Measurements from ENCODE around the gene TSPAN5.

DNA sequence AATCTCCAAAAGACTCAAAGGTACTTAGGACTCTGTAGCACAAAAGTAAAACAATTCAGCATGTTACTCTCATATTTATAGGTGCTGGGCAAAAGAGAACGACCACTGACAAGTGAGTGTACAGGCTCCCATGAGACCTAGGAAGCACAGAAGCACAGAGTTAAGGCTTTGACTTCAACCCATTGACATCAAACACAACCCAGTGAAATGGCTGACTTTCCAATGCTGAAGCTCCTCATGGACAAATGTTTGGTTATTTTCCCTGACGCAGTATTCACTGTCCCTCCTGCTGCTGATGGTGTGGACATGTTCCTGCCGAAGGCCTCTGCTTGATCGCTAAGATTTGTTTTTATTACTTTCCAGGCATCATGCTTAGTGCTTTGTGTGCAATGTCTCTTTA lies 148.7 kb downstream of the TSPAN5 start:
- TF ChIP-seq PPARA (CRISPR knock-in tag; IDR thresholded peaks at IDR 0.05; ENCODE audit: borderline replicate concordance) (no peak), RARB (CRISPR knock-in tag; IDR thresholded peaks at IDR 0.05) (no peak), BACH2 (CRISPR knock-in tag; IDR thresholded peaks at IDR 0.05; ENCODE audit: borderline replicate concordance) (no peak), ZFP30 (CRISPR knock-in tag; IDR thresholded peaks at IDR 0.05) (no peak), TCF4 (CRISPR knock-in tag; IDR thresholded peaks at IDR 0.05; ENCODE audit: borderline replicate concordance) (no peak), GLIS3 (CRISPR knock-in tag; IDR thresholded peaks at IDR 0.05) (no peak)
- TF ChIP-seq, protein P1, sequence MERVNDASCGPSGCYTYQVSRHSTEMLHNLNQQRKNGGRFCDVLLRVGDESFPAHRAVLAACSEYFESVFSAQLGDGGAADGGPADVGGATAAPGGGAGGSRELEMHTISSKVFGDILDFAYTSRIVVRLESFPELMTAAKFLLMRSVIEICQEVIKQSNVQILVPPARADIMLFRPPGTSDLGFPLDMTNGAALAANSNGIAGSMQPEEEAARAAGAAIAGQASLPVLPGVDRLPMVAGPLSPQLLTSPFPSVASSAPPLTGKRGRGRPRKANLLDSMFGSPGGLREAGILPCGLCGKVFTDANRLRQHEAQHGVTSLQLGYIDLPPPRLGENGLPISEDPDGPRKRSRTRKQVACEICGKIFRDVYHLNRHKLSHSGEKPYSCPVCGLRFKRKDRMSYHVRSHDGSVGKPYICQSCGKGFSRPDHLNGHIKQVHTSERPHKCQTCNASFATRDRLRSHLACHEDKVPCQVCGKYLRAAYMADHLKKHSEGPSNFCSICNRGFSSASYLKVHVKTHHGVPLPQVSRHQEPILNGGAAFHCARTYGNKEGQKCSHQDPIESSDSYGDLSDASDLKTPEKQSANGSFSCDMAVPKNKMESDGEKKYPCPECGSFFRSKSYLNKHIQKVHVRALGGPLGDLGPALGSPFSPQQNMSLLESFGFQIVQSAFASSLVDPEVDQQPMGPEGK (CRISPR knock-in tag; IDR thresholded peaks at IDR 0.05; ENCODE audit: borderline replicate concordance) = no peak
- TF ChIP-seq, protein P2, sequence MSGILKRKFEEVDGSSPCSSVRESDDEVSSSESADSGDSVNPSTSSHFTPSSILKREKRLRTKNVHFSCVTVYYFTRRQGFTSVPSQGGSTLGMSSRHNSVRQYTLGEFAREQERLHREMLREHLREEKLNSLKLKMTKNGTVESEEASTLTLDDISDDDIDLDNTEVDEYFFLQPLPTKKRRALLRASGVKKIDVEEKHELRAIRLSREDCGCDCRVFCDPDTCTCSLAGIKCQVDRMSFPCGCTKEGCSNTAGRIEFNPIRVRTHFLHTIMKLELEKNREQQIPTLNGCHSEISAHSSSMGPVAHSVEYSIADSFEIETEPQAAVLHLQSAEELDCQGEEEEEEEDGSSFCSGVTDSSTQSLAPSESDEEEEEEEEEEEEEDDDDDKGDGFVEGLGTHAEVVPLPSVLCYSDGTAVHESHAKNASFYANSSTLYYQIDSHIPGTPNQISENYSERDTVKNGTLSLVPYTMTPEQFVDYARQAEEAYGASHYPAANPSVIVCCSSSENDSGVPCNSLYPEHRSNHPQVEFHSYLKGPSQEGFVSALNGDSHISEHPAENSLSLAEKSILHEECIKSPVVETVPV (CRISPR knock-in tag; IDR thresholded peaks at IDR 0.05) = no peak
- TF ChIP-seq, protein P3, sequence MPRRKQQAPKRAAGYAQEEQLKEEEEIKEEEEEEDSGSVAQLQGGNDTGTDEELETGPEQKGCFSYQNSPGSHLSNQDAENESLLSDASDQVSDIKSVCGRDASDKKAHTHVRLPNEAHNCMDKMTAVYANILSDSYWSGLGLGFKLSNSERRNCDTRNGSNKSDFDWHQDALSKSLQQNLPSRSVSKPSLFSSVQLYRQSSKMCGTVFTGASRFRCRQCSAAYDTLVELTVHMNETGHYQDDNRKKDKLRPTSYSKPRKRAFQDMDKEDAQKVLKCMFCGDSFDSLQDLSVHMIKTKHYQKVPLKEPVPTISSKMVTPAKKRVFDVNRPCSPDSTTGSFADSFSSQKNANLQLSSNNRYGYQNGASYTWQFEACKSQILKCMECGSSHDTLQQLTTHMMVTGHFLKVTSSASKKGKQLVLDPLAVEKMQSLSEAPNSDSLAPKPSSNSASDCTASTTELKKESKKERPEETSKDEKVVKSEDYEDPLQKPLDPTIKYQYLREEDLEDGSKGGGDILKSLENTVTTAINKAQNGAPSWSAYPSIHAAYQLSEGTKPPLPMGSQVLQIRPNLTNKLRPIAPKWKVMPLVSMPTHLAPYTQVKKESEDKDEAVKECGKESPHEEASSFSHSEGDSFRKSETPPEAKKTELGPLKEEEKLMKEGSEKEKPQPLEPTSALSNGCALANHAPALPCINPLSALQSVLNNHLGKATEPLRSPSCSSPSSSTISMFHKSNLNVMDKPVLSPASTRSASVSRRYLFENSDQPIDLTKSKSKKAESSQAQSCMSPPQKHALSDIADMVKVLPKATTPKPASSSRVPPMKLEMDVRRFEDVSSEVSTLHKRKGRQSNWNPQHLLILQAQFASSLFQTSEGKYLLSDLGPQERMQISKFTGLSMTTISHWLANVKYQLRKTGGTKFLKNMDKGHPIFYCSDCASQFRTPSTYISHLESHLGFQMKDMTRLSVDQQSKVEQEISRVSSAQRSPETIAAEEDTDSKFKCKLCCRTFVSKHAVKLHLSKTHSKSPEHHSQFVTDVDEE (CRISPR knock-in tag; IDR thresholded peaks at IDR 0.05) = no peak
- TF ChIP-seq, protein P4, sequence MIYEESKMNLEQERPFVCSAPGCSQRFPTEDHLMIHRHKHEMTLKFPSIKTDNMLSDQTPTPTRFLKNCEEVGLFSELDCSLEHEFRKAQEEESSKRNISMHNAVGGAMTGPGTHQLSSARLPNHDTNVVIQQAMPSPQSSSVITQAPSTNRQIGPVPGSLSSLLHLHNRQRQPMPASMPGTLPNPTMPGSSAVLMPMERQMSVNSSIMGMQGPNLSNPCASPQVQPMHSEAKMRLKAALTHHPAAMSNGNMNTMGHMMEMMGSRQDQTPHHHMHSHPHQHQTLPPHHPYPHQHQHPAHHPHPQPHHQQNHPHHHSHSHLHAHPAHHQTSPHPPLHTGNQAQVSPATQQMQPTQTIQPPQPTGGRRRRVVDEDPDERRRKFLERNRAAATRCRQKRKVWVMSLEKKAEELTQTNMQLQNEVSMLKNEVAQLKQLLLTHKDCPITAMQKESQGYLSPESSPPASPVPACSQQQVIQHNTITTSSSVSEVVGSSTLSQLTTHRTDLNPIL (CRISPR knock-in tag; IDR thresholded peaks at IDR 0.05; ENCODE audit: low read depth) = no peak

Data from SK-N-SH treated with all-trans-retinoic acid at 6 μM for 48 hours (cell line).